DOHH2 (cell line): ENCODE measurements around the gene GCA.

Experiments used
- EZH2phosphoT487 ChIP-seq: fragments of 200-600 bp; sonication (generic); IDR thresholded peaks from 2 replicates; pipeline ENCODE4 v1.6.1; 2017; ENCODE audit warnings: borderline replicate concordance, mild to moderate bottlenecking, antibody characterized with exemption, low read length, moderate library complexity, mixed read lengths
- TF ChIP-seq, protein P1 (sequence below): fragments of 200-600 bp; sonication (generic); IDR thresholded peaks from one replicate; pipeline ENCODE4 v1.5.1; 2014; ENCODE audit warnings: antibody characterized with exemption, mild to moderate bottlenecking, low read depth, low read length; ENCODE audit not compliant: poor library complexity, severe bottlenecking

DNA sequence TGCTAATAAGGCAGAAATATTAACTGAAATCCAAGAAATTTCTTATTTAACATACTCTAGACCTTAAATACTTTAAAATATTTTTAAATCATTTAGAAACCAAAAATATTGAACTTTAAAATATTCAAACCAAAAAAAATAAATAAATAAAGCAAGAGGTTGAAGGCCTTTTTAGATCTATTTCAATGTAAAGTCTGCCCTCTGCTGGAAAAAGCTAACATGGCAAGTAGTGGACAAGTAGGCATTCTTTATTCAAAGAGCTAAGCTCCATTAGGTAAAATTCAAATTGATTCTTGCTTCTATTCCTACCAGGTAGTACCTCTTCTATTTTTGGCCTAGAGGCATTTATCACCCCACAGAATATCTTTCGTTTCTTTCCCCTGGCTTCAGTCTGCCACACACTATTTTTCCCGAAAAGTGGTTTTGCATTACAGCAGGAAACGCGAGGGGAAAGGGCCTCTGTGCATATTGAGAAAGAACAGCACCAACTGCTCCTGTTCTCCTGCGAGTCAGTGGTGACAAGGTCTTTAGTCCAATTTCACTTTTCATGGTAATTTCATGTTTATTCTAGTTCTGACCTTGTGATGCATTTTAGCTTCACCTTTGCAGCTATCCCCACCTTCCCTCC, 45.9 kb upstream of the GCA start:
- TF ChIP-seq, protein P1, sequence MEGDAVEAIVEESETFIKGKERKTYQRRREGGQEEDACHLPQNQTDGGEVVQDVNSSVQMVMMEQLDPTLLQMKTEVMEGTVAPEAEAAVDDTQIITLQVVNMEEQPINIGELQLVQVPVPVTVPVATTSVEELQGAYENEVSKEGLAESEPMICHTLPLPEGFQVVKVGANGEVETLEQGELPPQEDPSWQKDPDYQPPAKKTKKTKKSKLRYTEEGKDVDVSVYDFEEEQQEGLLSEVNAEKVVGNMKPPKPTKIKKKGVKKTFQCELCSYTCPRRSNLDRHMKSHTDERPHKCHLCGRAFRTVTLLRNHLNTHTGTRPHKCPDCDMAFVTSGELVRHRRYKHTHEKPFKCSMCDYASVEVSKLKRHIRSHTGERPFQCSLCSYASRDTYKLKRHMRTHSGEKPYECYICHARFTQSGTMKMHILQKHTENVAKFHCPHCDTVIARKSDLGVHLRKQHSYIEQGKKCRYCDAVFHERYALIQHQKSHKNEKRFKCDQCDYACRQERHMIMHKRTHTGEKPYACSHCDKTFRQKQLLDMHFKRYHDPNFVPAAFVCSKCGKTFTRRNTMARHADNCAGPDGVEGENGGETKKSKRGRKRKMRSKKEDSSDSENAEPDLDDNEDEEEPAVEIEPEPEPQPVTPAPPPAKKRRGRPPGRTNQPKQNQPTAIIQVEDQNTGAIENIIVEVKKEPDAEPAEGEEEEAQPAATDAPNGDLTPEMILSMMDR: peak; percentile 61
- no peak for TF ChIP-seq EZH2phosphoT487
